Measurements from ENCODE around the gene SEMA5B. TPM values are rescaled to one million over a fixed set of nuclear protein-coding genes. Genes with fewer than 3 reads are reported as not detected.

Gene SEMA5B
- total RNA-seq, 1 experiment from 2014 or later: 9.4 TPM

DNA sequence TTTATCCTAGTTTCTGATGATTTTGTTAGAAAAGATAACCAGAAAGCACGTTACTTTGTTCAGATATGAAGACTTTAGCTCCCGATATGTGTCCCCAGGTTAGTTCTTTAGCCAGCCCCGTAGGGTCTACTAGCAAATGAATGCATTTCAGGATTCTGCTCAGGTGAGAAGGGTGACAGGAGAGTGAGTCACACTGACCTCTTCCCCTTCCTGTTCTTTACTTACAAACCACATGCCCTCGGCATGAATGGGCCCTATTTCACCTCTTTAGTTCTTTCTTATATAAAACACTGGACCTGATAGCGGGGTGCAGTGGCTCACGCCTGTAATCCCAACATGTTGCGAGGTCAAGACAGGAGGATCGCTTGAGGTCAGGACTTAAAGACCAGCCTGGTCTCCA lies 134.3 kb downstream of the SEMA5B start:
- TF ChIP-seq, protein P1, sequence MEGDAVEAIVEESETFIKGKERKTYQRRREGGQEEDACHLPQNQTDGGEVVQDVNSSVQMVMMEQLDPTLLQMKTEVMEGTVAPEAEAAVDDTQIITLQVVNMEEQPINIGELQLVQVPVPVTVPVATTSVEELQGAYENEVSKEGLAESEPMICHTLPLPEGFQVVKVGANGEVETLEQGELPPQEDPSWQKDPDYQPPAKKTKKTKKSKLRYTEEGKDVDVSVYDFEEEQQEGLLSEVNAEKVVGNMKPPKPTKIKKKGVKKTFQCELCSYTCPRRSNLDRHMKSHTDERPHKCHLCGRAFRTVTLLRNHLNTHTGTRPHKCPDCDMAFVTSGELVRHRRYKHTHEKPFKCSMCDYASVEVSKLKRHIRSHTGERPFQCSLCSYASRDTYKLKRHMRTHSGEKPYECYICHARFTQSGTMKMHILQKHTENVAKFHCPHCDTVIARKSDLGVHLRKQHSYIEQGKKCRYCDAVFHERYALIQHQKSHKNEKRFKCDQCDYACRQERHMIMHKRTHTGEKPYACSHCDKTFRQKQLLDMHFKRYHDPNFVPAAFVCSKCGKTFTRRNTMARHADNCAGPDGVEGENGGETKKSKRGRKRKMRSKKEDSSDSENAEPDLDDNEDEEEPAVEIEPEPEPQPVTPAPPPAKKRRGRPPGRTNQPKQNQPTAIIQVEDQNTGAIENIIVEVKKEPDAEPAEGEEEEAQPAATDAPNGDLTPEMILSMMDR (conservative IDR thresholded peaks at IDR 0.05): no peak
- Histone ChIP-seq H3T11ph (ENCODE audit: low read length) (no peak overlapping the region), H3K79me1 (ENCODE audit: insufficient read depth, low read depth, low read length, poor library complexity, severe bottlenecking) (no peaks in the 10 kb centered on the region), H3K9ac (ENCODE audit: extremely low read depth, insufficient read length, low read length) (no peak overlapping the region), H3K27me3 (ENCODE audit: insufficient read depth, low read length) (no peaks in the 10 kb centered on the region), H2AFZ (ENCODE audit: low read length) (no peak overlapping the region), H3K14ac (ENCODE audit: insufficient read depth, low read length) (no peak overlapping the region), H3K56ac (ENCODE audit: insufficient read length, low read depth, low read length) (no peak overlapping the region), H3K4me1 (ENCODE audit: insufficient read depth, low read length) (peaks cover 10% of the 10 kb centered on the region; the same call in 1 of the 2 replicates), H3K9me3 (ENCODE audit: control insufficient read depth, low read depth, low read length) (no peaks in the 10 kb centered on the region), H3K23me2 (ENCODE audit: insufficient read length, low read depth, low read length, poor library complexity, severe bottlenecking) (no peaks in the 10 kb centered on the region), H3K18ac (ENCODE audit: insufficient read length, low read depth, low read length) (no peak overlapping the region), H3K79me2 (ENCODE audit: insufficient read depth, low read length) (no peaks in the 10 kb centered on the region), H3K27ac (ENCODE audit: insufficient read length, low read depth, low read length) (no peak overlapping the region), H2BK120ac (ENCODE audit: low read depth, low read length, poor library complexity, severe bottlenecking) (no peak overlapping the region), H3K23ac (ENCODE audit: insufficient read length, low read depth, low read length) (no peak overlapping the region), H2BK5ac (ENCODE audit: insufficient read length, low read length) (no peak overlapping the region), H3K4ac (ENCODE audit: low read depth, low read length) (no peak overlapping the region), H3K4me2 (ENCODE audit: insufficient read depth, insufficient read length, low read length) (no peak overlapping the region), H2BK15ac (ENCODE audit: low read depth, low read length) (no peak overlapping the region), H4K5ac (ENCODE audit: insufficient read length, low read depth, low read length) (no peak overlapping the region), H2BK12ac (ENCODE audit: insufficient read length, low read depth, low read length) (no peak overlapping the region), H4K91ac (ENCODE audit: insufficient read length, low read depth, low read length) (no peak overlapping the region), H2BK20ac (ENCODE audit: low read depth, low read length, poor library complexity, severe bottlenecking) (no peak overlapping the region), H2AK5ac (ENCODE audit: insufficient read length, low read length) (no peak overlapping the region), H4K8ac (replicated peaks; ENCODE audit: insufficient read length, low read depth, low read length) (no peak overlapping the region), H4K20me1 (ENCODE audit: control insufficient read depth, insufficient read depth, insufficient read length) (no peaks in the 10 kb centered on the region)
- peaks cover 0 to 7% (median 0%) of the 10 kb centered on the region in 3 experiments; a peak in 4 of 7 replicates for H3K36me3 Mint-ChIP-seq (ENCODE audit: insufficient read depth in 1 of 3, low read depth in 3 of 3)
- H3K27ac Mint-ChIP-seq: no peak overlapping the region
- no peak overlapping the region for H3K4me3 Mint-ChIP-seq
- peaks cover 0 to 3% of the 10 kb centered on the region in 2 experiments; a peak in 2 of 5 replicates for H3K9me3 Mint-ChIP-seq
- H3K4me1 Mint-ChIP-seq: peaks cover 41 to 42% of the 10 kb centered on the region in 2 experiments
- peaks cover 3% of the 10 kb centered on the region for H3K27me3 Mint-ChIP-seq (ENCODE audit: low read depth)
- no CpG with 5 or more reads among the region's 8 CpGs for whole genome bisulfite sequencing (ENCODE audit: extremely low coverage, insufficient read length, low lambda C conversion rate)
- DNase-seq: no peak

All from H9 (cell line).